GM18519 (cell line): Measurements from ENCODE around the gene PML.
"Not testable (repeated sequence)": the region's sequence is repeated elsewhere in the genome, so short reads cannot be mapped to it uniquely, and the experiment has no call there.

Experiments used
- ATAC-seq: cut with Tn5 transposase; IDR thresholded peaks from one replicate; pipeline ENCODE4 v1.9.1; 2021; ENCODE audit warnings: mild to moderate bottlenecking, moderate library complexity; ENCODE audit not compliant: unreplicated experiment, low FRiP score

Gene PML

DNA sequence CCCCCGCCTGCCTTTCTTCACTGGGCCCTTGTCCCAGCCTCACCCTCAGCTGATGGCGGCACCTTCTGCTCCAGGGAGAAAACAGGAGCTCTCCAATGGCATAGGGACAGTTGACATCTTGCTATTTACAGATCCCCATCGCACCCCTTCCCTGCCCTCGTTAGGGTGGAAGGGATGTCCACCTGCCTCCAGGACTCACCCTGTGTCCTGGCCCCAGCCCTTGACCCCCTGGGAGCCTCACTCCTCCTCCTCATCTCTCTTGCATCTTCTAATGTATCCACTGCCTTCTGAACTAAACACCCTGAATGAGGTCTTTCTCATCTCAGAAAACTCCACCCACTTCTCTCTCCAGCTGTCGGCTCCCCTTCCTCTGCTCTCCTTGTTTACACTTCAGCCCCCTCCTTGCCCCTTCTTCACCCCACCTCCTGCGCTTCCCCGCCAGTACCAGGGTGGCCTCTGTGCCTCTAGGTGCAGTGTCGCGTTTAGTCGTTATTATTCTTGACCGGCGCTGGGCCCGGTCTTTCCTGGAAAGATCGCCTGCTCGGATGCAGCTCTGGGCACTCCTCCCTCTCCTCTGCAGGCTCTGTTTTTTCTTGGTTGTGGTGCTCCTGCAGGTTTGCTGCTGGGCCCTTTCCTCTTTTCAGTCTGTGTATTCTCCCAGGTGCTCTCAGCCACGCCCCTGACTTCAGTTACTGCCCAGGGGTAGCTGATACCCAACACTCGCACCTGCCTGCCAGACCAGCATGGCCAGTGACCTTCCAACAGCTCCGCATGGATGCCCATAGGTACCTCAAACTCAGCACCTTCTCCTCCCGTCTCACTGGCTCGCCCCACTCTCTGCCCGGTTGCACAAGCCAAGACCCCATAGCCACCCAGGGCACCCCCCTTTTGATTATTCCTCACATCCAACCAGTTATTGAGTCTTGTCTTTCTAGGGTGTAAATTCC lies 42.9 kb downstream of the PML start:
- no peak for ATAC-seq

- no peak for ATAC-seq
Observed at GRCh38 chr15:74038707-74039655, 44.5 kb downstream of the PML start.

DNA sequence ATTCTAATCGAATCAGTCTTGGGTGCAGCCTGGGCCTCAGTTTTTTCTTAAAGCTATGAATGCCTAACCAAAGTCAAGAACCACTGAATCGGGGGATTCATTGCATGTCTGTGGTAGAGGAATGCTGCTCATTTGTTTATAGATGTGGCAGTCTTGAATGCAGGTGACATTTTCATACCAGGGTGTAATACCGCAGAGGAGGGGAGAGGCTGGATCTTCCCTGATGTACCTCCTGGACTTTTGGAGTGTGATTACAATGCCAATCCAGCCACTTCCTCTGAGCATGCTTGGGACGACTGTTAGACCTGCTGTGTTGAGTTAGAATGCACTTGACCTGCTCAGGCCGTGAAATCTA lies 45.1 kb downstream of the PML start:
- no peak for ATAC-seq

DNA sequence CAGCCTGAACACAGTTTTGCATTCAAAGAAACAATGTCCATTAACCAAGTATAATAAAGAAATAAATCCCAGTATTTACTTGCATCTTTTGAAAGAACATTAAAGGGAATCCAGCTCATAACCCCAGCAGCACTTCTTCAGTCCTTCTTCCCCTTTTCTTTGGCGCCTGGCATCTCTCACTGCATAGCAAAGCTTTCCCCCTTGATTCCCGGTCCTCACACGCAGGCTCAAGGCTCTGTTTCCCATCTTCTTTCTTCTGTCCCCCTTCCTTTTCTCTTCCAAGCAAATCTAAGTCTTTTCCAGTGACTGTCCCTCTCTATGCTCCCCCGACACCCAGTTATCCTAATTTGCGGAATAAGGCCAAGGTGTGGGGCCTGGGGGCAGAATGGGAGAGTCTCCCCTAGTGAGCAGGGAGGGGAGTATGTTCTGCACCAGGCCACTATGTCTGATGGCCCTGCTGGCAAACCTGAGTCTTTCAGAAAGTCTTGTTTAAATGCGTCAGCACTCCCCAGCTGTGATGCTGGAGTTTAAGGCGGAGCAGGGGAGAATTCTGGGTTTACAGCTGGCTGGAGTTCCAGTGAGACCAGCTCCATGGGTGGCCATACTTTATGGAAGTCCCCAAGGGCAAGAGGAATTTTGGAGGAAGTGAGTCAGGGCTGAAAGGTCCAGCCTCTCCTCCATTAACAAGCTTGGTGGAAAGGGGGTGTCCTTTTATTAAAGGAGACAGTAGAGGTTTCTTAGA lies 45.8 kb downstream of the PML start:
- no peak for ATAC-seq

- ATAC-seq, result no peak
Observed at GRCh38 chr15:74041311-74041756, 46.8 kb downstream of the PML start.

DNA sequence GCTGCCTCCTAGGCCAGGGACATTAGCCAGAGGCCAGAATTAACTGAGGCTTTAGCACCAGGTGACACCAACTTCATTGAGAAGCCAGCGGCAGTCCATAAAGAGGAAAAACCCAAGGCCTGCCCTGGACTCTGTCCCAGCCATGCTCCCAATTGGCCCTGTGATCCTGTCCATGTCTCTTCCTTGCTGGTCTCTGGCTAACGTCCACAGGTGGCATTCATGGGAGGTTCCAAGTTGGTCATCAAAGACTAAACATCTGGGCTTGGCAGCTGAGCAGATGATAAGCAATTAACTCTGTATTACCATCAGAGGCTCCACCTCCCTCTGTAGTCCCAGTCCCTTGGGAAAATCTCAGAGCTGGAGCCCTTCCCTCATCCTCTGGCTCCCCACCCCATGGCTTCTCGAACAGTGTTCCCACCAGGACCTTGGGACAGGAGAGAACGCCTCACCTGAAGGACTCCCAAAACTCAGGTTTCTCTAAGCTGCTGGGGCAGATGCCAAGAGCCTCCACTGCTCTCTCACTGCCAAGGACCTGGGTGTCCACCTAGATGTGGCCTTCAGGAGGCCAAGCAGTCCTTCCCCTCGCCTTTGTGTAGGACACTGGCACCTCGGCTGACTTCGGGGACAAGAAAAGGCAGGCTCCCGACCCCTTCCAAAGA lies 47.4 kb downstream of the PML start:
- no peak for ATAC-seq

DNA sequence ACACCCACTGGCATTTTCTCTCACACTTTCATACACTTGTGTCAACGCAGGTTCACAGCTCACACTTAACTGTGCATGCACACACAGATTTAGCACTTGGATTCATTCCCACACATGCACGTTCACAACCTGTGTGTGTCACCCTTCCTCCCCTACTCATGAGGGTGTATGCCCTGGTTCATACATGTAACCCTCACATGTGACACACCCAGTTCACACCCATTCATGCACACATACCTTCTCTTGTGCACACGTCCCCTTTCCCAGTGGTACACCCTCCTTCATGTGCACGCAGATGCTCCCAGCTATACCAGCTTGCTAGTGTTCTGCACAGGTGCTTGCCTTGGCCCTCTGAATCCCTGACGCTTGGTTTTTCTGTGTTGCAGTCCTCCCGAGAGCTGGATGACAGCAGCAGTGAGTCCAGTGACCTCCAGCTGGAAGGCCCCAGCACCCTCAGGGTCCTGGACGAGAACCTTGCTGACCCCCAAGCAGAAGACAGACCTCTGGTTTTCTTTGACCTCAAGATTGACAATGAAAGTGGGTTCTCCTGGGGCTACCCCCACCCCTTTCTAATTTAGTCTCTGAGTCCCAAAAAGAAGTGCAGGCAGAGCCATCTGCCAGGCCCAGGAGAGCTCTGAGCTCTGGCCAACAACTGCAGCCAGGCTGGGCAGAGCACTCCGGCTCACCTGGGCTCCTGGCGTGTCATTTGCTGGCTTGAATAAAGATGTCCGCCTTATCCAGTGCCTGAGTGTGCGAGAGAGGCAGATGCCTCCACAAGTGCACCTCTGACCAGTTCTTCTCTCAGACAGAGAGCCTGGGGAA lies 48.3 kb downstream of the PML start:
- ATAC-seq, result no peak

DNA sequence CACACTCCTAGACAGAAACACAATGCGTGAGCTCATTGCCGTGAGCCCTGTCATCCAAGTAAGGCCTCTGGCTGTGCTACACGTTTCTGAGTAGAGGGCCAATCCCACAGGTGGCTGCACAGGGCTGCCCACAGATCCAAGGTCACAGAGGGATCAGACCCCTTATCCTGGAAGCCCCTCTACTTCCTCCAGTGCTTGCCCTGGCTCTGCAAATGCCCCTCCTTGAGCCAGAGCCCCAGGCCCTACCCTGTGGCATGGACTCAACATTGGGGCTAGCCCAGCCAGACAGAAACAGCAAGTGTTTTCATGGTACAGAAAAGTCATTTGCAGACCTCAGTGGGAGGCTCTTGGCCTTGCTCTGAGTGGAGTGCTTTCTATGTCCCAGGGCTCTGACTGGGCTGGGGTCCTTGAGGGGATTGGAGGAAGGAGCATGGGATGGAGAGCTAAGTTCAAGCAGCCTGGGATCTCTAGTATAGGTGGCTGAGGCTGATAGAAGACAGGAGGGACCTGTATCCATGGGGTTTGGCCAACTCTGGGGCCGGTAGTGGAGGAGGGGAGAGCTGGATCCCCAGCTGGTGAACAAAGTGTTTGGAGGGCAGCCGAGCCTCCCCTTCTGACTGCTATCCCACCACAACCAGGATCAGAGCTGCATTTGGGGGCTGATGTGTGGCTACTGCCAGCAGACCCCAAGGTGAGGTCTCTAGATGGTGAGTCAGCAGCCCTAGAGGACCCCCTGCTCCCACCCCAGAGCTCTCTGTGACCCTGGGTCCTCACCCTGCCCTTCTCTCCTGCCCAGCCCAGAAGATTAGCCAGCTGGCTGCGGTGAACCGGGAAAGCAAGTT lies 49.1 kb downstream of the PML start:
- no peak for ATAC-seq

DNA sequence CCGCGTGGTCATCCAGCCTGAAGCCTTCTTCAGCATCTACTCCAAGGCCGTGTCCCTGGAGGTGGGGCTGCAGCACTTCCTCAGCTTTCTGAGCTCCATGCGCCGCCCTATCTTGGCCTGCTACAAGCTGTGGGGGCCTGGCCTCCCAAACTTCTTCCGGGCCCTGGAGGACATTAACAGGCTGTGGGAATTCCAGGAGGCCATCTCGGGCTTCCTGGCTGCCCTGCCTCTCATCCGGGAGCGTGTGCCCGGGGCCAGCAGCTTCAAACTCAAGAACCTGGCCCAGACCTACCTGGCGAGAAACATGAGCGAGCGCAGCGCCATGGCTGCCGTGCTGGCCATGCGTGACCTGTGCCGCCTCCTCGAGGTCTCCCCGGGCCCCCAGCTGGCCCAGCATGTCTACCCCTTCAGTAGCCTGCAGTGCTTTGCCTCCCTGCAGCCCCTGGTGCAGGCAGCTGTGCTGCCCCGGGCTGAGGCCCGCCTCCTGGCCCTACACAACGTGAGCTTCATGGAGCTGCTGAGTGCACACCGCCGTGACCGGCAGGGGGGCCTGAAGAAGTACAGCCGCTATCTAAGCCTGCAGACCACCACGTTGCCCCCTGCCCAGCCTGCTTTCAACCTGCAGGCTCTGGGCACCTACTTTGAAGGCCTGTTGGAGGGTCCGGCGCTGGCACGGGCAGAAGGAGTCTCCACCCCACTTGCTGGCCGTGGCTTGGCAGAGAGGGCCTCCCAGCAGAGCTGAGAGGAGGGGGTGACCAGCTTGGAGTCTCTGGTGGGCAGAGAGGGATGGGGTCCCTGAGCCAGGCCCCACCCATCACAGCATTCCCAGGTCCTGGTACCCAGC lies 50.0 kb downstream of the PML start:
- ATAC-seq, result no peak

DNA sequence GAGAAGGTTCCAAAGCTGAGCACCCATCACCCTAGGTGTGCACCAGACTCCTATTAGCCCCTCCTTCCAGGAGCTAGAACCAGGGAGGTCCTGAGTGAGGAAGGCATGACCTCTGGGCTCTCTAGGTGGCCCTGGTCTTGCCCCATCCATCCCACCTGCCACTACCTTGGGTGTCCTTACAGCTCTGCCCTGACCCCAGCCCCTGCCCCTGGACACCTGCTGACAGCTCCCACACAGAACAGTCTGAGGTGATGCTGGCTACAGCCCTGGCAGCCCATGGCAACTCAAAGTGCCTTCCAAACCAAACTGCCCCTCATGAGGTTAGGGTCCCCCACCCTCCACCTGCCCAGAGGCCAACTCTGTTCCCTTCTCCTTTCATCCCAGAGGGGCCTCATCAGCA lies 50.7 kb downstream of the PML start:
- no peak for ATAC-seq

- ATAC-seq, result no peak
Observed at GRCh38 chr15:74045636-74046274, 51.2 kb downstream of the PML start.

- no peak for ATAC-seq
Observed at GRCh38 chr15:74046275-74046674, 51.8 kb downstream of the PML start.

DNA sequence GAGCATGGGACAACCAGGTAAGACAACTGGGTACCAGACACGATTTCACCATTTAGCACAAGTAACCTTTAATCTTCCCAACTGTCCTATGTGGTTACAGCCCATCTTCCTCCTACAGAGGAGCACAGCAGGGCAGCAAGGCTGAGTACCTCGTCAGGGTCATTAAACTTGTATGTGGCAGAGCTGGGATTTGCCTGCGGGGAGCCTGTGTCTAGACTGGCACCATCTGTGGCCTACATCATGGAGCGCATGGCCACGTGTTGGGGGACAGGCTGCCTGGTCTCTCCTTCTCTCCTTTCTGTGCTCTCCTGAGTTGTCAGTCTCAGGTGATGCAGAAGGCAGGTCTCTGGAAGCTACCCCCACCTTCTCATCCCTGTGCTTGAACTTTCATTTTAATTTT lies 55.6 kb downstream of the PML start:
- no peak for ATAC-seq

DNA sequence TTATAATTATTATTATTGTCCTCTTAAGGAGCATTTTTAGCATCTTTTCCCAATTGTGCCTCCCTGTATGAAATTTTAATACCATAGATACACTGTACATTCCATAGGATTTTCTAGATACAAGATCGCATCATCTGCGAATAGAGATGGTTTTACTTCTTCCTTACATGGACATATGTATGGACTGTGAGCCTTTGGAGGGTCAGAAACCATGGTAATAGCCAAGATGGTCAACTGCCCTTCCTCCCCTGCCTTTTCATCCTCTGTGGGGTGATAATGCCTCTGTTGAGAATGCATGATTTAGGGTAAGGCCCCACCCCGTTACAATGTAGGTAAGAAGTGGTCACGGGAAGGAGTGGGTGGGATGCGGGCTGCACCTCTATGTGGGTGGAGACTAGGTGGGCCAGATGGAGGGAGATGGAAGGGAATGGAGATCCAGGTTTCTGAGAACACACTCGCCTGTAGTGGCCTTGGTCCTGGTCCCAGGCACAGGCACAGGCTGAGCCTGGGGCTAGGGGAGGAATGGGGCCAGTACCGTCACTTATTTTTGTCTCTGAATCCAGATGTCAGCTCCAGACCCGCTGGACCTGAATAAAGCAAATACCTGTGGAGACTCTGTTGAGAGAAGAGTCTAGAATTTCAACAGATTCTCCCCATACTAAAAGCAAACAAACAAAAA lies 56.2 kb downstream of the PML start:
- ATAC-seq, result no peak

GRCh38 chr15:74052271-74053260 lies 58.0 kb downstream of the PML start:
- ATAC-seq, result not testable (repeated sequence)
